ENCODE data around the gene PIGN.
"Not testable (repeated sequence)": the region's sequence is repeated elsewhere in the genome, so short reads cannot be mapped to it uniquely, and the experiment has no call there.

PIGN gene

GRCh38 chr18:62196079-62196478 is 9.2 kb upstream of the PIGN start:
- Mint-ChIP-seq H3K27me3 (no peaks in the 10 kb centered on the region), H3K36me3 (peaks cover 10% of the 10 kb centered on the region), H3K9me3 (ENCODE audit: low read depth) (no peaks in the 10 kb centered on the region), H3K4me3 (no peak overlapping the region), H3K4me1 (ENCODE audit: low read depth) (peaks cover 80% of the 10 kb centered on the region), H3K27ac (no peak overlapping the region)

- no peaks in the 10 kb centered on the region for H3K27me3 Mint-ChIP-seq
- H3K9me3 Mint-ChIP-seq (ENCODE audit: low read depth): no peaks in the 10 kb centered on the region
- H3K27ac Mint-ChIP-seq: no peak overlapping the region
- H3K36me3 Mint-ChIP-seq: peaks cover 15% of the 10 kb centered on the region
- peaks cover 80% of the 10 kb centered on the region for H3K4me1 Mint-ChIP-seq (ENCODE audit: low read depth)
- H3K4me3 Mint-ChIP-seq: peak overlapping the region; percentile 100
These were observed 2.4 kb upstream of the PIGN start for GRCh38 chr18:62189208-62189607.

GRCh38 chr18:62187543-62188510 is 971 bp upstream of the PIGN start:
- Mint-ChIP-seq H3K4me1 (ENCODE audit: low read depth) (peaks cover 70% of the 10 kb centered on the region), H3K36me3 (peaks cover 15% of the 10 kb centered on the region), H3K27ac (peak overlapping the region; percentile 96), H3K4me3 (peak overlapping the region; percentile 100), H3K27me3 (no peaks in the 10 kb centered on the region), H3K9me3 (ENCODE audit: low read depth) (no peaks in the 10 kb centered on the region)

- Mint-ChIP-seq H3K27ac (peak overlapping the region; percentile 96), H3K4me3 (peak overlapping the region; percentile 100), H3K9me3 (ENCODE audit: low read depth) (no peaks in the 10 kb centered on the region), H3K4me1 (ENCODE audit: low read depth) (peaks cover 62% of the 10 kb centered on the region), H3K27me3 (no peaks in the 10 kb centered on the region), H3K36me3 (peaks cover 8% of the 10 kb centered on the region)
These were observed 420 bp downstream of the PIGN start for GRCh38 chr18:62186499-62186773.

GRCh38 chr18:62183578-62184195 is 3.2 kb downstream of the PIGN start:
- Mint-ChIP-seq H3K4me3 (no peak overlapping the region), H3K27ac (no peak overlapping the region), H3K4me1 (ENCODE audit: low read depth) (peaks cover 38% of the 10 kb centered on the region), H3K27me3 (no peaks in the 10 kb centered on the region), H3K9me3 (ENCODE audit: low read depth) (no peaks in the 10 kb centered on the region), H3K36me3 (peaks cover 4% of the 10 kb centered on the region)

GRCh38 chr18:62182220-62182619 is 4.6 kb downstream of the PIGN start:
- Mint-ChIP-seq H3K4me3 (no peak overlapping the region), H3K27ac (no peak overlapping the region), H3K4me1 (ENCODE audit: low read depth) (peaks cover 40% of the 10 kb centered on the region), H3K27me3 (no peaks in the 10 kb centered on the region), H3K9me3 (ENCODE audit: low read depth) (no peaks in the 10 kb centered on the region), H3K36me3 (peaks cover 4% of the 10 kb centered on the region)

- Mint-ChIP-seq H3K27me3 (no peaks in the 10 kb centered on the region), H3K27ac (no peak overlapping the region), H3K4me1 (ENCODE audit: low read depth) (peaks cover 22% of the 10 kb centered on the region), H3K9me3 (ENCODE audit: low read depth) (no peaks in the 10 kb centered on the region), H3K36me3 (peaks cover 8% of the 10 kb centered on the region), H3K4me3 (no peak overlapping the region)
These were observed 7.6 kb downstream of the PIGN start for GRCh38 chr18:62179213-62179612.

GRCh38 chr18:62177271-62177670 is 9.6 kb downstream of the PIGN start:
- peaks cover 9% of the 10 kb centered on the region for H3K36me3 Mint-ChIP-seq
- H3K27ac Mint-ChIP-seq: no peak overlapping the region
- H3K4me3 Mint-ChIP-seq: no peak overlapping the region
- peaks cover 12% of the 10 kb centered on the region for H3K4me1 Mint-ChIP-seq (ENCODE audit: low read depth)
- H3K27me3 Mint-ChIP-seq: no peaks in the 10 kb centered on the region
- H3K9me3 Mint-ChIP-seq (ENCODE audit: low read depth): no peaks in the 10 kb centered on the region

GRCh38 chr18:62175521-62175920 is 11.3 kb downstream of the PIGN start:
- Mint-ChIP-seq H3K27ac (no peak overlapping the region), H3K27me3 (no peaks in the 10 kb centered on the region), H3K9me3 (ENCODE audit: low read depth) (no peaks in the 10 kb centered on the region), H3K4me3 (no peak overlapping the region), H3K36me3 (peaks cover 9% of the 10 kb centered on the region), H3K4me1 (ENCODE audit: low read depth) (peaks cover 12% of the 10 kb centered on the region)

GRCh38 chr18:62172298-62172697 is 14.6 kb downstream of the PIGN start:
- Mint-ChIP-seq H3K27ac (no peak overlapping the region), H3K27me3 (no peaks in the 10 kb centered on the region), H3K9me3 (ENCODE audit: low read depth) (no peaks in the 10 kb centered on the region), H3K4me3 (no peak overlapping the region), H3K36me3 (peaks cover 8% of the 10 kb centered on the region), H3K4me1 (ENCODE audit: low read depth) (peaks cover 3% of the 10 kb centered on the region)

- H3K9me3 Mint-ChIP-seq (ENCODE audit: low read depth): no peaks in the 10 kb centered on the region
- H3K4me1 Mint-ChIP-seq (ENCODE audit: low read depth): no peaks in the 10 kb centered on the region
- H3K27ac Mint-ChIP-seq: no peak overlapping the region
- peaks cover 14% of the 10 kb centered on the region for H3K36me3 Mint-ChIP-seq
- H3K27me3 Mint-ChIP-seq: no peaks in the 10 kb centered on the region
- no peak overlapping the region for H3K4me3 Mint-ChIP-seq
These were observed 16.0 kb downstream of the PIGN start for GRCh38 chr18:62170857-62171256.

GRCh38 chr18:62166524-62166923 is 20.3 kb downstream of the PIGN start:
- H3K27me3 Mint-ChIP-seq; H3K9me3 Mint-ChIP-seq (ENCODE audit: low read depth); H3K27ac Mint-ChIP-seq; H3K4me3 Mint-ChIP-seq; H3K4me1 Mint-ChIP-seq (ENCODE audit: low read depth): not testable (repeated sequence)
- peaks cover 20% of the 10 kb centered on the region for H3K36me3 Mint-ChIP-seq

- peaks cover 3% of the 10 kb centered on the region for H3K9me3 Mint-ChIP-seq (ENCODE audit: low read depth)
- no peak overlapping the region for H3K27ac Mint-ChIP-seq
- no peak overlapping the region for H3K4me3 Mint-ChIP-seq
- H3K27me3 Mint-ChIP-seq: no peaks in the 10 kb centered on the region
- H3K4me1 Mint-ChIP-seq (ENCODE audit: low read depth): peaks cover 7% of the 10 kb centered on the region
- peaks cover 23% of the 10 kb centered on the region for H3K36me3 Mint-ChIP-seq
These were observed 21.3 kb downstream of the PIGN start for GRCh38 chr18:62165583-62165982.

GRCh38 chr18:62164855-62165487 is 21.9 kb downstream of the PIGN start:
- no peak overlapping the region for H3K4me3 Mint-ChIP-seq
- H3K36me3 Mint-ChIP-seq: peaks cover 23% of the 10 kb centered on the region
- H3K4me1 Mint-ChIP-seq (ENCODE audit: low read depth): peaks cover 7% of the 10 kb centered on the region
- peaks cover 3% of the 10 kb centered on the region for H3K9me3 Mint-ChIP-seq (ENCODE audit: low read depth)
- H3K27ac Mint-ChIP-seq: no peak overlapping the region
- H3K27me3 Mint-ChIP-seq: no peaks in the 10 kb centered on the region

GRCh38 chr18:62164310-62164709 is 22.5 kb downstream of the PIGN start:
- Mint-ChIP-seq H3K4me1 (ENCODE audit: low read depth) (peaks cover 7% of the 10 kb centered on the region), H3K27ac (no peak overlapping the region), H3K36me3 (peaks cover 26% of the 10 kb centered on the region), H3K27me3 (no peaks in the 10 kb centered on the region), H3K4me3 (no peak overlapping the region), H3K9me3 (ENCODE audit: low read depth) (peaks cover 3% of the 10 kb centered on the region)
